HepG2 (cell line): ENCODE measurements around the gene PRDM10. TPM values are rescaled to one million over a fixed set of nuclear protein-coding genes. Genes with fewer than 3 reads are reported as not detected.

Experiments
- IKZF4 ChIP-seq: sonication (generic); formaldehyde crosslinking; IDR thresholded peaks from 2 replicates; pipeline ENCODE4 v1.5.1; 2020; ENCODE audit warnings: borderline replicate concordance, mild to moderate bottlenecking, low read depth, missing genetic modification reagents; ENCODE audit errors: not compliant biosample characterization
- JDP2 ChIP-seq: sonication (generic); formaldehyde crosslinking; IDR thresholded peaks from 2 replicates; pipeline ENCODE4 v1.8.1; 2022; ENCODE audit warnings: missing genetic modification reagents, borderline replicate concordance
- KAT2B ChIP-seq: fragments of 150-350 bp; IDR thresholded peaks from 2 replicates; pipeline ENCODE4 v1.6.1; 2014; ENCODE audit warnings: low read depth, low read length, borderline replicate concordance
- NAIF1 ChIP-seq: sonication (generic); formaldehyde crosslinking; IDR thresholded peaks from 2 replicates; pipeline ENCODE4 v1.5.0; 2020; ENCODE audit warnings: mild to moderate bottlenecking, missing genetic modification reagents, borderline replicate concordance
- NFIC ChIP-seq: IDR thresholded peaks from 2 replicates; pipeline ENCODE4 v1.6.1; 2012; ENCODE audit warnings: mild to moderate bottlenecking, low read length, inconsistent platforms
- POLR2A ChIP-seq, 2 experiments: IDR thresholded peaks; 2 replicates each; pipeline ENCODE4 v1.6.1; 2011; ENCODE audit warnings: low read depth in 2 of 2, low read length in 2 of 2, mild to moderate bottlenecking in 1 of 2, moderate library complexity in 1 of 2; ENCODE audit not compliant: insufficient read depth in 1 of 2
- POLR2G ChIP-seq: fragments of 200-400 bp; formaldehyde crosslinking; IDR thresholded peaks from 2 replicates; pipeline ENCODE4 v1.6.1; 2018; ENCODE audit warnings: mild to moderate bottlenecking, low read depth, low read length, moderate library complexity
- RARG ChIP-seq: sonication (generic); formaldehyde crosslinking; IDR thresholded peaks from 2 replicates; pipeline ENCODE4 v1.4.0; 2020; ENCODE audit warnings: low read depth, mild to moderate bottlenecking, missing genetic modification reagents
- RELA ChIP-seq: sonication (generic); formaldehyde crosslinking; IDR thresholded peaks from 2 replicates; pipeline ENCODE4 v1.4.0; 2020; ENCODE audit warnings: missing genetic modification reagents
- SRY ChIP-seq: sonication (generic); formaldehyde crosslinking; IDR thresholded peaks from 2 replicates; pipeline ENCODE4 v1.8.0; 2022; ENCODE audit warnings: mild to moderate bottlenecking, missing genetic modification reagents
- ZNF3 ChIP-seq: IDR thresholded peaks from 2 replicates; pipeline ENCODE4 v1.7.0; 2017; ENCODE audit warnings: inconsistent platforms
- ZNF317 ChIP-seq: sonication (generic); formaldehyde crosslinking; IDR thresholded peaks from 2 replicates; pipeline ENCODE4 v1.5.0; 2020; ENCODE audit warnings: mild to moderate bottlenecking, missing genetic modification reagents
- ZNF430 ChIP-seq: sonication (generic); formaldehyde crosslinking; IDR thresholded peaks from 2 replicates; pipeline ENCODE4 v1.9.0; 2021; ENCODE audit warnings: mild to moderate bottlenecking, missing genetic modification reagents
- ZNF431 ChIP-seq: sonication (generic); formaldehyde crosslinking; IDR thresholded peaks from 2 replicates; pipeline ENCODE4 v1.9.0; 2022; ENCODE audit warnings: missing genetic modification reagents, low read depth, mild to moderate bottlenecking, borderline replicate concordance
- ZNF460 ChIP-seq: sonication (generic); formaldehyde crosslinking; IDR thresholded peaks from 2 replicates; pipeline ENCODE4 v1.5.1; 2020; ENCODE audit warnings: missing genetic modification reagents, mild to moderate bottlenecking, borderline replicate concordance
- ZNF546 ChIP-seq: sonication (generic); formaldehyde crosslinking; conservative IDR thresholded peaks from 2 replicates; pipeline ENCODE4 v1.8.1; 2023; ENCODE audit warnings: mild to moderate bottlenecking, missing genetic modification reagents
- ZNF549 ChIP-seq: sonication (generic); formaldehyde crosslinking; IDR thresholded peaks from 2 replicates; pipeline ENCODE4 v1.5.0; 2020; ENCODE audit warnings: missing genetic modification reagents
- ZNF746 ChIP-seq: sonication (generic); formaldehyde crosslinking; IDR thresholded peaks from 2 replicates; pipeline ENCODE4 v1.8.0; 2022; ENCODE audit warnings: mild to moderate bottlenecking, missing genetic modification reagents
- ZNF770 ChIP-seq: sonication (generic); formaldehyde crosslinking; IDR thresholded peaks from 2 replicates; pipeline ENCODE4 v1.5.0; 2020; ENCODE audit warnings: mild to moderate bottlenecking, missing genetic modification reagents
- ZNF878 ChIP-seq: sonication (generic); formaldehyde crosslinking; IDR thresholded peaks from 2 replicates; pipeline ENCODE4 v1.8.1; 2023; ENCODE audit warnings: mild to moderate bottlenecking, missing genetic modification reagents, moderate library complexity
- ZXDC ChIP-seq: sonication (generic); formaldehyde crosslinking; IDR thresholded peaks from 2 replicates; pipeline ENCODE4 v1.5.0; 2020; ENCODE audit warnings: mild to moderate bottlenecking, missing genetic modification reagents
- polyA plus RNA-seq, 8 experiments: library from polyadenylated mRNA; depleted of rRNA in 3 of 8; stranded (reverse) in 7 of 8; unstranded in 1 of 8; fragments of >200 nt; fragmentation: Illumina TruSeq in 4 of 8; extraction: Trizol in 4 of 8; gene quantifications; 2 replicates each; pipeline versions ENCODE4 v1.2.1 to v1.2.3, GENCODE V29; 2011 to 2016; ENCODE audit warnings: low read depth in 4 of 8, missing spikeins in 1 of 8, mixed read lengths in 1 of 8; ENCODE audit not compliant: insufficient read depth in 1 of 8
- total RNA-seq, 5 experiments: library from RNA; depleted of rRNA; stranded (reverse); fragments of >200 nt; fragmentation: Illumina TruSeq; extraction: Trizol; gene quantifications; 2 replicates each; pipeline ENCODE4 v1.2.3, GENCODE V29; 2016; ENCODE audit warnings: low read depth in 1 of 5
- TF ChIP-seq, protein P1 (sequence below): sonication (generic); formaldehyde crosslinking; IDR thresholded peaks from 2 replicates; pipeline ENCODE4 v1.4.0; 2020; ENCODE audit warnings: low read depth, missing genetic modification reagents

The PRDM10 gene
- total and polyA plus RNA-seq, 2 of the 13 experiments (the other 11 are each of a cell fraction or from before 2014, with no cell fraction given): 5.7 to 5.8 TPM

DNA sequence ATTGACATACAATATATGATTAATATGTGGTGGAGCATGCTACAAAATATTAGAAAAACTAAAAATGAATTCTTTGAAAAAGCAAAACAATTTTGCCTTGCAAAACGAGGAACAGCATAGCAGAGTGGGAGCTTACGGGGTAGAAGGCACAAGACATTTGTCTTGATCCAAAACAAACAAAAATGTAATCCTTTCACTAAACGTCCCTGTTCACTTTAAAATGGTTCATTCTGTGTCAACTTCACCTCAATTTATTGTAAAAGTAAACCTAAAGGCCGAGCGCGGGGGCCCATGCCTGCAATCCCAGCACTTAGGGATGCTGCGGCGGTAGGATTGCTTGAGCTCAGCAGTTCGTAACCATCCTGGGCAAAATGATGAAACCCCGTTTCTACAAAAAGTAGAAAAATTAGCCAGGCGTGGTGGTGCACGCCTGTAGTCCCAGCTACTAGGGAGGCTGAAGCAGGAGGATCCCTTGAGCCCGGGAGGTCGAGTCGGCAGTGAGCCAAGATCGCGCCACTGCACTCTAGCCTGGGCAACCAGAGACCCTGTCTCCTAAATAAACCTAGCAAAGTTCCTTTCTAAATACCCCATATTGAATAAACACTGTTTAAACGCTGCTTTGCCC is 2.0 kb downstream of the PRDM10 start (continued):
- peak; percentile 98 for TF ChIP-seq ZNF770 (CRISPR knock-in tag)
- peak; percentile 49; the same call in 1 of the 2 replicates for TF ChIP-seq POLR2G
- peak; percentile 58; the same call in 1 of the 2 replicates for TF ChIP-seq ZNF431 (CRISPR knock-in tag)
- no peak for TF ChIP-seq IKZF4
- no peak for TF ChIP-seq RARG (CRISPR knock-in tag)
- no peak for TF ChIP-seq RELA
- no peak for TF ChIP-seq ZNF878 (CRISPR knock-in tag)
- TF ChIP-seq, protein P1, sequence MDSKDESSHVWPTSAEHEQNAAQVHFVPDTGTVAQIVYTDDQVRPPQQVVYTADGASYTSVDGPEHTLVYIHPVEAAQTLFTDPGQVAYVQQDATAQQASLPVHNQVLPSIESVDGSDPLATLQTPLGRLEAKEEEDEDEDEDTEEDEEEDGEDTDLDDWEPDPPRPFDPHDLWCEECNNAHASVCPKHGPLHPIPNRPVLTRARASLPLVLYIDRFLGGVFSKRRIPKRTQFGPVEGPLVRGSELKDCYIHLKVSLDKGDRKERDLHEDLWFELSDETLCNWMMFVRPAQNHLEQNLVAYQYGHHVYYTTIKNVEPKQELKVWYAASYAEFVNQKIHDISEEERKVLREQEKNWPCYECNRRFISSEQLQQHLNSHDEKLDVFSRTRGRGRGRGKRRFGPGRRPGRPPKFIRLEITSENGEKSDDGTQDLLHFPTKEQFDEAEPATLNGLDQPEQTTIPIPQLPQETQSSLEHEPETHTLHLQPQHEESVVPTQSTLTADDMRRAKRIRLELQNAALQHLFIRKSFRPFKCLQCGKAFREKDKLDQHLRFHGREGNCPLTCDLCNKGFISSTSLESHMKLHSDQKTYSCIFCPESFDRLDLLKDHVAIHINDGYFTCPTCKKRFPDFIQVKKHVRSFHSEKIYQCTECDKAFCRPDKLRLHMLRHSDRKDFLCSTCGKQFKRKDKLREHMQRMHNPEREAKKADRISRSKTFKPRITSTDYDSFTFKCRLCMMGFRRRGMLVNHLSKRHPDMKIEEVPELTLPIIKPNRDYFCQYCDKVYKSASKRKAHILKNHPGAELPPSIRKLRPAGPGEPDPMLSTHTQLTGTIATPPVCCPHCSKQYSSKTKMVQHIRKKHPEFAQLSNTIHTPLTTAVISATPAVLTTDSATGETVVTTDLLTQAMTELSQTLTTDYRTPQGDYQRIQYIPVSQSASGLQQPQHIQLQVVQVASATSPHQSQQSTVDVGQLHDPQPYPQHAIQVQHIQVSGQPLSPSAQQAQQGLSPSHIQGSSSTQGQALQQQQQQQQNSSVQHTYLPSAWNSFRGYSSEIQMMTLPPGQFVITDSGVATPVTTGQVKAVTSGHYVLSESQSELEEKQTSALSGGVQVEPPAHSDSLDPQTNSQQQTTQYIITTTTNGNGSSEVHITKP (CRISPR knock-in tag): peak; percentile 97
- 0 out of 2 replicates have a peak, but pooled peaks have one; percentile 9 for TF ChIP-seq ZNF317 (CRISPR knock-in tag)
- peak in 1 of 2 experiments; percentile 29; a peak in 2 of 4 replicates for TF ChIP-seq POLR2A (IDR thresholded peaks at IDR 0.05; ENCODE audit: insufficient read depth in 1 of 2, low read depth in 2 of 2, low read length in 2 of 2)
- TF ChIP-seq JDP2 (CRISPR knock-in tag): no peak
- TF ChIP-seq ZXDC (CRISPR knock-in tag): no peak
- TF ChIP-seq ZNF460: peak; percentile 95
- TF ChIP-seq NFIC: 0 out of 2 replicates have a peak, but pooled peaks have one; percentile 8
- no peak for TF ChIP-seq ZNF746 (CRISPR knock-in tag)
- TF ChIP-seq ZNF549 (CRISPR knock-in tag): no peak
- TF ChIP-seq KAT2B: no peak
- no peak for TF ChIP-seq SRY (CRISPR knock-in tag)
- 0 out of 2 replicates have a peak, but pooled peaks have one; percentile 29 for TF ChIP-seq NAIF1 (CRISPR knock-in tag)
- no peak for TF ChIP-seq ZNF430
- 0 out of 2 replicates have a peak, but pooled peaks have one; percentile 50 for TF ChIP-seq ZNF546 (CRISPR knock-in tag)
- no peak for TF ChIP-seq ZNF3
